Nephron progenitor cell (in vitro differentiated cells): Measurements from ENCODE around the gene NR1I2.

Experiments
- DNase-seq: peaks from one replicate; pipeline ENCODE4 v3.0.0; 2021
- H3K27ac Mint-ChIP-seq: 2 replicates; pipeline ENCODE4 v1.8.0; 2021; ENCODE audit warnings: mild to moderate bottlenecking, moderate library complexity, mixed read lengths
- H3K27me3 Mint-ChIP-seq: 2 replicates; pipeline ENCODE4 v1.8.0; 2021; ENCODE audit warnings: mild to moderate bottlenecking, low read depth, mixed read lengths; ENCODE audit not compliant: poor library complexity
- H3K36me3 Mint-ChIP-seq: 2 replicates; pipeline ENCODE4 v1.8.0; 2021; ENCODE audit warnings: low read depth, mixed read lengths
- H3K4me1 Mint-ChIP-seq: 2 replicates; pipeline ENCODE4 v1.8.0; 2021; ENCODE audit warnings: mixed read lengths
- H3K4me3 Mint-ChIP-seq: 2 replicates; pipeline ENCODE4 v1.8.0; 2021; ENCODE audit warnings: mild to moderate bottlenecking, moderate library complexity, mixed read lengths
- H3K9me3 Mint-ChIP-seq: 2 replicates; pipeline ENCODE4 v1.8.0; 2021; ENCODE audit warnings: mild to moderate bottlenecking, moderate library complexity, mixed read lengths
- TF ChIP-seq, protein P1 (sequence below): fragments of 200-600 bp; sonication (generic); IDR thresholded peaks from 2 replicates; pipeline ENCODE4 v1.5.0; 2021; ENCODE audit warnings: antibody characterized with exemption

The NR1I2 gene

DNA sequence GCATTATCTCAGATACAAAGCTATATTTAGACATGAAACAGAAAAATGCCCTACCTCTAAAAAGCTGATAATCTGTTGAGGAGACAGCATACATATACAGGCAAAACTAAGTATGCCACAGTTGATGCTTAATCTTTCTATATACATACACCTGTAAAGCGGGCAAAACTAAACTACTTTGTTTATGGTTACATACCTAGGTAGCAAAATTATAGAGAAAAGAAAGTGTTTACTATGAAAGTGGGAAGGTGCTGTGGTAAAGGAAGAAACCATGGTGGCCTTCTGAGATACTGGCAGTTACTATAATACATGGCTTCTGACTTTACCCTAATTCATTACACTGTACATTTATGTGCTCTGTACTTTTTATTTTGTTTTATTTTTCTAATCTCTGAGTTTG is 36.0 kb upstream of the NR1I2 start:
- no peak for DNase-seq
- H3K4me1 Mint-ChIP-seq: no peaks in the 10 kb centered on the region
- peaks cover 80% of the 10 kb centered on the region for H3K36me3 Mint-ChIP-seq
- TF ChIP-seq, protein P1, sequence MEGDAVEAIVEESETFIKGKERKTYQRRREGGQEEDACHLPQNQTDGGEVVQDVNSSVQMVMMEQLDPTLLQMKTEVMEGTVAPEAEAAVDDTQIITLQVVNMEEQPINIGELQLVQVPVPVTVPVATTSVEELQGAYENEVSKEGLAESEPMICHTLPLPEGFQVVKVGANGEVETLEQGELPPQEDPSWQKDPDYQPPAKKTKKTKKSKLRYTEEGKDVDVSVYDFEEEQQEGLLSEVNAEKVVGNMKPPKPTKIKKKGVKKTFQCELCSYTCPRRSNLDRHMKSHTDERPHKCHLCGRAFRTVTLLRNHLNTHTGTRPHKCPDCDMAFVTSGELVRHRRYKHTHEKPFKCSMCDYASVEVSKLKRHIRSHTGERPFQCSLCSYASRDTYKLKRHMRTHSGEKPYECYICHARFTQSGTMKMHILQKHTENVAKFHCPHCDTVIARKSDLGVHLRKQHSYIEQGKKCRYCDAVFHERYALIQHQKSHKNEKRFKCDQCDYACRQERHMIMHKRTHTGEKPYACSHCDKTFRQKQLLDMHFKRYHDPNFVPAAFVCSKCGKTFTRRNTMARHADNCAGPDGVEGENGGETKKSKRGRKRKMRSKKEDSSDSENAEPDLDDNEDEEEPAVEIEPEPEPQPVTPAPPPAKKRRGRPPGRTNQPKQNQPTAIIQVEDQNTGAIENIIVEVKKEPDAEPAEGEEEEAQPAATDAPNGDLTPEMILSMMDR: no peak
- no peak overlapping the region for H3K4me3 Mint-ChIP-seq
- no peaks in the 10 kb centered on the region for H3K9me3 Mint-ChIP-seq
- H3K27me3 Mint-ChIP-seq: no peaks in the 10 kb centered on the region
- no peak overlapping the region for H3K27ac Mint-ChIP-seq

DNA sequence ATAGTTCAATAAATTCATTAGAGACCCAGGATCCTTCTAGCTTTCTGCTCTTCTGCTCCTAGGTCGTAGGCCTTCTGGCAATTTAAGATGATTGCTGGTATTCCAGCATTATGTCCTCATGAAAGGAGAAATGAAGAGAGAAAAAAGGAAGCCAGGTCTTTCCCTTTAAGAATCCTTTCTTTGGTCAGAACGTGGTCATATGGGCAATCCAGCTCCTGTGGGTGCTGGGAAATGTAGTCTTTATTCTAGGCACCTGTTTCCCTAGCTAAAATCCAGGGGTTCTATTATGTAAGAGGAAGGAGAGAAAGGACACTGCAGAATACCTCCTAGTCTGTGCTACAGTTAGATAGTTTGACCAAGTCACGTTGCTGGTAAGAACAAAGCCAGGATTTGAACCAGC is 35.5 kb upstream of the NR1I2 start:
- TF ChIP-seq, protein P1: no peak
- H3K4me1 Mint-ChIP-seq: no peaks in the 10 kb centered on the region
- peaks cover 80% of the 10 kb centered on the region for H3K36me3 Mint-ChIP-seq
- no peaks in the 10 kb centered on the region for H3K27me3 Mint-ChIP-seq
- H3K27ac Mint-ChIP-seq: no peak overlapping the region
- no peak for DNase-seq
- H3K9me3 Mint-ChIP-seq: no peaks in the 10 kb centered on the region
- H3K4me3 Mint-ChIP-seq: no peak overlapping the region

DNA sequence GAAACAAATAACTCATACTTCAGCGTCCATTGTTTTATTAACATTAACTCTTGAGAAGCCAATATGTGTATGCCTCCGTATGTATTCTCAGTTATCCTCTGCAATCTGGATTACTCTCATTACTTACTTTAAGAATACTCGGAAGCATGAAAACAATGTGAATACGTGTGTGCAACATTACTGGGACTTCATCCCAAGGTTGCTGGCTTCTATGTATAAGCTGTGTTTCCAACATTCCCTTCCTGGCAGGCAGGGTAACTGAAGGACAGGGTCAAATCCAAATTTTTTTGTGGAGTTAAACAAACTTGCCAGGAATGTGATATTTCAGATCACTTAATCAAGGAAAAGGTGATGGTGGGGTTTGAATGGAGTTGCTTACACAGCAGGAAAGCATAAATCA is 34.5 kb upstream of the NR1I2 start:
- no peak overlapping the region for H3K27ac Mint-ChIP-seq
- no peak for DNase-seq
- H3K9me3 Mint-ChIP-seq: no peaks in the 10 kb centered on the region
- H3K4me3 Mint-ChIP-seq: no peak overlapping the region
- H3K36me3 Mint-ChIP-seq: peaks cover 83% of the 10 kb centered on the region
- H3K27me3 Mint-ChIP-seq: no peaks in the 10 kb centered on the region
- H3K4me1 Mint-ChIP-seq: no peaks in the 10 kb centered on the region
- TF ChIP-seq, protein P1: no peak

DNA sequence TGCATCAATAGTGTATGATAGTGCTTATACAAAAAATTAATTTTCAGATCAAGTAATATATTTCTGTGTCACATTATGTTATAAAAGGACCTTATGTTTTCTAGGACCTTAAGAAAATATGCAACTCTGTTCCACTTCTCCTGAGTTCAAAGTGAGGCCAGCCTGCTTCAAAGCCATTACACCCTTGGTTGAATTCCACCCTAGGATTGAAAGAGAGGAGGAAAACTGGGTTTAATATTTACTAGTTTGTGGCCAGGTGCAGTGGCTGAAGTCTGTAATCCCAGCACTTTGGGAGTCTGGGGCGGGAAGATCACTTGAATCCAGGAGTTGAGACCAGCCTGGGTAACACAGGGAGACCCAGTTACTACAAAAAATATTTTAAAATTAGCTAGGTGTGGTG is 32.9 kb upstream of the NR1I2 start:
- Mint-ChIP-seq H3K4me1 (no peaks in the 10 kb centered on the region), H3K27me3 (no peaks in the 10 kb centered on the region), H3K9me3 (peaks cover 10% of the 10 kb centered on the region), H3K36me3 (peaks cover 90% of the 10 kb centered on the region), H3K27ac (no peak overlapping the region), H3K4me3 (no peak overlapping the region)
- DNase-seq: no peak
- TF ChIP-seq, protein P1: no peak

DNA sequence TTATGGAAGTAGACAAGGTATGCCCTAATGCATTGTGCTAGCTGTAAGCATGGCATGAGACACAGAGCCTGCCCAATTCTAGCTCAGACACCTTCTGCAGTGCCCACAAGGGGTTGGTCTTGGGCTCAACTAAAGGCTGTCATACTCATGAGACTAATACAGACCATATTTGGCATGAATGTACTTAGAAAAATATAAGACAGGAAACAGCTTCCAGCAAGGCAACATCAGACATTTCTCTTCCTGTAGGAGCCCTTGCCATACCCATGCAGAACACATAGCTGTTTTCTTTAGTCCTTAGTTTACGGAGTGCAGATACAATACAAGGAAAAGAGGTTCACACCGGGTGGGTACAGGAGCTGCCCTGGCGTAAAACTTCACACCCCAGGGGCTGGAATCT is 30.5 kb upstream of the NR1I2 start:
- Mint-ChIP-seq H3K4me3 (no peak overlapping the region), H3K27me3 (no peaks in the 10 kb centered on the region), H3K36me3 (peaks cover 93% of the 10 kb centered on the region), H3K4me1 (no peaks in the 10 kb centered on the region), H3K9me3 (peaks cover 20% of the 10 kb centered on the region), H3K27ac (no peak overlapping the region)
- DNase-seq: no peak
- TF ChIP-seq, protein P1: no peak

DNA sequence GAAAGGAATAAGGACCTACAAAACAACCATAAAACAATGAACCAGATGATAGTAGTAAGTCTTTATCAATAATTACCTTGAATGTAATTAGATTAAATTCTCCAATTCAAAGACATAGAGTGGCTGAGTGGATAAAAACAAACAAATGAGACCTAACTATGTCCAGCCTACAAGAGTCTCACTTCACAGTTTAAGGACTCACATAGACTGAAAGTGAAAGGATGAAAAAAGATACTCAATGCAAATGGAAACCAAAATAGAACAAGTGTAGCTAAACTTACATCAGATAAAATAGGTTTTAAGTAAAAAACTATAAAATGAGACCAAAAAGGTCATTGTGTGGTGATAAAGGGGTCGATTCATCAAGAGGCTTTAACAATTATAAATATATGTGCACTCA is 21.9 kb upstream of the NR1I2 start:
- Mint-ChIP-seq H3K27ac (no peak overlapping the region), H3K27me3 (peaks cover 4% of the 10 kb centered on the region), H3K4me3 (no peak overlapping the region), H3K36me3 (peaks cover 79% of the 10 kb centered on the region), H3K9me3 (peaks cover 40% of the 10 kb centered on the region), H3K4me1 (no peaks in the 10 kb centered on the region)
- no peak for DNase-seq
- TF ChIP-seq, protein P1: no peak
